ENCODE results near the gene DNMT3A. TPM values are rescaled to one million over a fixed set of nuclear protein-coding genes. Genes with fewer than 3 reads are reported as not detected.
A peak's percentile ranks its signal among the peaks of the same experiment; 100 is the strongest.
"Not testable (repeated sequence)": the region's sequence is repeated elsewhere in the genome, so short reads cannot be mapped to it uniquely, and the experiment has no call there.

The DNMT3A gene
- total RNA-seq, 8 experiments from 2014 or later, result 3.9 to 42.0 (median 29.9) TPM

DNA sequence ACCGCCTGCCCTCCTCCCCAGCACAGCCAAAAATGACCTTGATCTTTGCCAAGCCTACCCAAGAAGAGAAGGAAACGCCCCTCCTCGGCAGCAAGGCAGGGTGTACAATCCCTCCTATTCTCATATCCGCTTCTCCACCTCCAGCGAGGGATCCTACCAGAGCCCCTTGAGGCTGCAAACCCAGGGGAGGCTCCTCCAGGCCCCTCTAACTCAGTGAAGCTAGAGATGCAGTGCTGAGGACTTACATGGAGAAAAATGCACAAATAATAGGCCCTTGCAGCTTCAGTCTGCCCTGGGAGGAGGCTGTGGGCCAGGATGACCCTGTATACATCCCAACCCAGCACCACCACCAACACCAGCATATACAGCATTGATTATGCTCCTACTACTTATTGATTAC, 126.5 kb downstream of the DNMT3A start:
- H3K4me1 ChIP-seq (replicated peaks in 1 of 2), result peaks cover 0 to 2% of the 10 kb centered on the region in 2 donors
- ATAC-seq (replicated peaks in 6 of 8), result peak in 1 of 8 experiments; percentile 7
- H3K4me3 ChIP-seq, result no peak overlapping the region
- no peak overlapping the region for H3K27ac ChIP-seq
- in situ Hi-C loops (cut with MboI; ENCODE audit: low pct_unique_long_range_greater_than_20kb in 2 of 9, low sequenced_read_pairs in 9 of 9, unreplicated experiment in 9 of 9), result no loop called here
- 38 to 100% (median 100%) methylated on average over 1 to 4 of the region's 5 CpGs; no CpG with 5 or more reads in 5 of the 10 experiments for WGBS, 10 experiments

DNA sequence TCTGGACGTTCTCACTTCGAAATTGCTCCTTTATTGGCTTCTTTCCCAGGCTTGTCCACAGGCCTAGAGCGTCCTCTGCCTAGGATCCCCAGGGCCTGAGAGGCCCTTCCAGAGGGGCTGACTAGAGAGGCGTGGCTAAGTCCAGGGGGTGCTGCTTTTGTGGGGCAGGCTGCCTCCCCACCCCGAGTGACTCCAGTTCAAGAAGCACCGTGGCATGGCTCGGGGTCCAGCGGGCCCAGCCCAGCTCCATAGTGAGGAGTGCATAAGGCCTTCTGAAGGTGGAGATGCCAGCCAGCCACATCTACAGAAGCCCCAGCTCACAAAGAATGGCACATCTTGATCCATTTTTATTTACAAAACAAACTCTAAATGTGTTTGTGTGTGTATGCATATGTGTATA, 128.5 kb downstream of the DNMT3A start:
- Histone ChIP-seq H3K4me1 (replicated peaks in 1 of 2) (peaks cover 5 to 10% of the 10 kb centered on the region in 2 donors), H3K27ac (no peak overlapping the region), H3K4me3 (no peak overlapping the region)
- in situ Hi-C loops (cut with MboI; ENCODE audit: low pct_unique_long_range_greater_than_20kb in 2 of 9, low sequenced_read_pairs in 9 of 9, unreplicated experiment in 9 of 9), result no loop called here
- WGBS, 10 experiments, result 64 to 77% (median 76%) methylated on average over 2 to 4 of the region's 8 CpGs; no CpG with 5 or more reads in 7 of the 10 experiments
- peak in 1 of 8 experiments; percentile 42 for ATAC-seq (replicated peaks in 6 of 8)

GRCh38 chr2:25210923-25211322, 130.8 kb downstream of the DNMT3A start:
- ATAC-seq (replicated peaks in 6 of 8); in situ Hi-C loops (cut with MboI; ENCODE audit: low pct_unique_long_range_greater_than_20kb in 2 of 9, low sequenced_read_pairs in 9 of 9, unreplicated experiment in 9 of 9): not testable (repeated sequence)
- 86 to 100% (median 98%) methylated on average over 1 to 6 of the region's 6 CpGs; no CpG with 5 or more reads in 1 of the 10 experiments for WGBS, 10 experiments

DNA sequence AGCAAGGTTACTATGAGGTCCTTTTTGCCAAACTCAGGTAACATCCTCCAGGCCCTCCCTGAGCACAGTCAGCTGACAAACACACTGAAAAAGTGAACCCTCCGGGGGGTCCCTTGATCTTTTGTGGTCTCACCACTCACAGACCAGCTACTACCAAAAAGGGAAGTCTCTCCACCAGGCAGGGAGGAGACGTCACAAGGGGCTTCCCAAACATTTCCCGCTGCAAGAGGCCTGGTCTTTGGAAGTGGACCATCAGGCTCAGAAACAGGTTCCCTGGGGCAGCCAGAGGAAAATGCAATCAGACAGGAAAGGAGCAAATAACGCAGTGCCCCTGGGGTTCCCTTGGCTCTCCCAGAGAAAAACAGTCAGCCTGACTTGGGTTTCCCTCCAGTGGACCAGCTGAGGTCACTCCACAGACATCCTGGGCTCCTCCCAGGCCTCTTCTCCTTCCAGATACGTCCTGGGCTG, 134.6 kb downstream of the DNMT3A start:
- H3K4me3 ChIP-seq, result no peak overlapping the region
- H3K4me1 ChIP-seq (replicated peaks in 1 of 2), result peaks cover 5 to 10% of the 10 kb centered on the region in 2 donors
- H3K27ac ChIP-seq, result no peak overlapping the region
- no peak for ATAC-seq (replicated peaks in 6 of 8)
- WGBS, 10 experiments, result 20 to 100% (median 80%) methylated on average over 1 to 2 of the region's 5 CpGs; no CpG with 5 or more reads in 3 of the 10 experiments
- in situ Hi-C loops (cut with MboI; ENCODE audit: low pct_unique_long_range_greater_than_20kb in 2 of 9, low sequenced_read_pairs in 9 of 9, unreplicated experiment in 9 of 9), result no loop called here

More at GRCh38 chr2:25210923-25211322, 130.8 kb downstream of the DNMT3A start:
- not testable (repeated sequence) for H3K4me1 ChIP-seq (replicated peaks in 1 of 2); H3K4me3 ChIP-seq; H3K27ac ChIP-seq

GRCh38 chr2:25204190-25204838, 137.4 kb downstream of the DNMT3A start:
- in situ Hi-C loops (cut with MboI; ENCODE audit: low pct_unique_long_range_greater_than_20kb in 2 of 9, low sequenced_read_pairs in 9 of 9, unreplicated experiment in 9 of 9), result no loop called here
- WGBS, 10 experiments, result 40 to 98% (median 78%) methylated on average over 10 to 25 of the region's 59 CpGs
- Histone ChIP-seq H3K4me1 (replicated peaks in 1 of 2) (no peaks in the 10 kb centered on the region), H3K27ac (no peak overlapping the region), H3K4me3 (no peak overlapping the region)
- peak in 3 of 8 experiments; percentile 22 to 88 (median 56) for ATAC-seq (replicated peaks in 6 of 8)

DNA sequence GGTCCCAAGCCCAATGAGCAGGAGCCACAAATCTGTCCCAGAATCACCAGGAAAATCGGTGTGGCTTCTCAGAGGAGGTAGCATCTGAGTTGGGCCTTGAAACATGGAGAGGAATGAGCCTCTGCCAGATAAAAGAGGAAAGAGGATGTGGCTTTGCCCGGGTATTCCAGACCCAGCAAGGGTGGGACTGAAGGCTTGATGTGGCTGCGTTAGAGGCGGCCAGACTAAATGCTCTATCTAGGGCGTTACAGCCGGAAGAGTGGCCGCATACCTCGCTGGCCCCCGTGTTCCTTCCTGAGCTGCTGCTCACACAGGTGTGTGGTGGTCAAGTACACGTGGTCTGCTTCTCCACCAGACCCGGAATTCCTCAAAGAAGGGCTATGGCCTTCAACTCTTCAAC, 139.4 kb downstream of the DNMT3A start:
- no peak overlapping the region for H3K27ac ChIP-seq
- ATAC-seq (replicated peaks in 6 of 8), result no peak
- H3K4me1 ChIP-seq (replicated peaks in 1 of 2), result no peaks in the 10 kb centered on the region
- in situ Hi-C loops (cut with MboI; ENCODE audit: low pct_unique_long_range_greater_than_20kb in 2 of 9, low sequenced_read_pairs in 9 of 9, unreplicated experiment in 9 of 9), result no loop called here
- H3K4me3 ChIP-seq, result no peak overlapping the region
- WGBS, 10 experiments, result 57 to 100% (median 96%) methylated on average over 1 to 8 of the region's 11 CpGs; no CpG with 5 or more reads in 4 of the 10 experiments

- in situ Hi-C loops (cut with MboI; ENCODE audit: low pct_unique_long_range_greater_than_20kb in 2 of 9, low sequenced_read_pairs in 9 of 9, unreplicated experiment in 9 of 9), result no loop called here
- ATAC-seq (replicated peaks in 6 of 8), result no peak
- 67 to 92% (median 80%) methylated on average over 1 to 5 of the region's 7 CpGs; no CpG with 5 or more reads in 6 of the 10 experiments for WGBS, 10 experiments
These were observed 139.9 kb downstream of the DNMT3A start for GRCh38 chr2:25201794-25202193.

DNA sequence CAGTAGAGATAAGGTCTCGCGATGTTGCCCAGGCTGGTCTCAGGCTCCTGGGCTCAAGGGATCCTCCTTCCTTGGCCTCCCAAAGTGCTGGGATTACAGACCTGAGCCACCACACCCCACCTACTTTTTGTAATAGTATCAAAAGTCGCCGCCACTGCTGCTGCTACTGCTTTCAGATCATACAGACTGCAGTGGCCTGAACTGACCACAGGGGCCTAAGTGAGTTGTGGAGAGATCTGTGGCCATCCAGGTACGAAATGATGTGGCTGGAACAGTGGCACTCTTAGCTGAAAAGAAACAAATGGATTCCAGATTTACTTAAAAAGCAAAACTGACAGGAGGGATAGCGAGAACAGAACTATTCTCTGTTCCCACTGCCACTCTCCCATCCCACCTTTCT, 140.5 kb downstream of the DNMT3A start:
- peak in 1 of 8 experiments; percentile 42 for ATAC-seq (replicated peaks in 6 of 8)
- in situ Hi-C loops (cut with MboI; ENCODE audit: low pct_unique_long_range_greater_than_20kb in 2 of 9, low sequenced_read_pairs in 9 of 9, unreplicated experiment in 9 of 9), result no loop called here
- Histone ChIP-seq H3K4me1 (replicated peaks in 1 of 2) (no peaks in the 10 kb centered on the region), H3K27ac (no peak overlapping the region), H3K4me3 (no peak overlapping the region)
- whole genome bisulfite sequencing, 10 experiments, result 40 to 100% (median 88%) methylated on average over 1 to 3 of the region's 6 CpGs; no CpG with 5 or more reads in 3 of the 10 experiments

More at GRCh38 chr2:25201794-25202193, 139.9 kb downstream of the DNMT3A start:
- Histone ChIP-seq H3K4me3 (no peak overlapping the region), H3K27ac (no peak overlapping the region), H3K4me1 (replicated peaks in 1 of 2) (no peaks in the 10 kb centered on the region)

GRCh38 chr2:25198576-25198975, 143.1 kb downstream of the DNMT3A start:
- Histone ChIP-seq H3K4me3 (no peak overlapping the region), H3K27ac (no peak overlapping the region), H3K4me1 (replicated peaks in 1 of 2) (no peaks in the 10 kb centered on the region)
- in situ Hi-C loops (cut with MboI; ENCODE audit: low pct_unique_long_range_greater_than_20kb in 2 of 9, low sequenced_read_pairs in 9 of 9, unreplicated experiment in 9 of 9), result no loop called here
- 35 to 92% (median 65%) methylated on average over 1 to 5 of the region's 5 CpGs for WGBS, 10 experiments
- ATAC-seq (replicated peaks in 6 of 8), result no peak

DNA sequence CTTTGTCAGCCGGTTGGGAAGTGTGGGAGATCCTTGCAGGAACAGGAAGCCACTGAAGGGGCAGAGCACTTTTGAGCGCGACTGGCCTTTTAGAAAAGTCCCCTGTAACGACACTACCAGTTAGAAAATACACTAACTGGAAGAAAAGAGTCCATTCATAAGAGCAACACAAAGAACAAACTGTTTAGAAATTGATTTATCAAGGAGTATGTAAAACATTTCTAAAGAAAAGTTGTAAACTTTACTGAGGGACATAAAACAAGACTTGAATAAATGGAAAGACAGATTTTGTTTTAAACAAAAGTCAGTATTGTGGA, 143.6 kb downstream of the DNMT3A start:
- no peak overlapping the region for H3K4me3 ChIP-seq
- in situ Hi-C loops (cut with MboI; ENCODE audit: low pct_unique_long_range_greater_than_20kb in 2 of 9, low sequenced_read_pairs in 9 of 9, unreplicated experiment in 9 of 9), result no loop called here
- H3K4me1 ChIP-seq (replicated peaks in 1 of 2), result no peaks in the 10 kb centered on the region
- 0 to 80% (median 48%) methylated on average over 1 to 4 of the region's 4 CpGs; no CpG with 5 or more reads in 3 of the 10 experiments for WGBS, 10 experiments
- no peak overlapping the region for H3K27ac ChIP-seq
- ATAC-seq (replicated peaks in 6 of 8), result no peak

GRCh38 chr2:25197336-25198208, 144.2 kb downstream of the DNMT3A start:
- 36 to 87% (median 63%) methylated on average over 2 to 11 of the region's 12 CpGs; no CpG with 5 or more reads in 1 of the 10 experiments for WGBS, 10 experiments
- Histone ChIP-seq H3K27ac (no peak overlapping the region), H3K4me3 (no peak overlapping the region), H3K4me1 (replicated peaks in 1 of 2) (peaks cover 0 to 1% of the 10 kb centered on the region in 2 donors)
- peak in 2 of 8 experiments; percentile 16 to 34 for ATAC-seq (replicated peaks in 6 of 8)
- in situ Hi-C loops (cut with MboI; ENCODE audit: low pct_unique_long_range_greater_than_20kb in 2 of 9, low sequenced_read_pairs in 9 of 9, unreplicated experiment in 9 of 9), result no loop called here

GRCh38 chr2:25194576-25195122, 147.1 kb downstream of the DNMT3A start:
- ATAC-seq (replicated peaks in 6 of 8), result no peak
- in situ Hi-C loops (cut with MboI; ENCODE audit: low pct_unique_long_range_greater_than_20kb in 2 of 9, low sequenced_read_pairs in 9 of 9, unreplicated experiment in 9 of 9), result no loop called here
- H3K27ac ChIP-seq, result no peak overlapping the region
- WGBS, 10 experiments, result 39 to 100% (median 58%) methylated on average over 1 to 3 of the region's 9 CpGs; no CpG with 5 or more reads in 4 of the 10 experiments
- H3K4me3 ChIP-seq, result no peak overlapping the region
- H3K4me1 ChIP-seq (replicated peaks in 1 of 2), result peaks cover 0 to 7% of the 10 kb centered on the region in 2 donors

- Histone ChIP-seq H3K4me3 (no peak overlapping the region), H3K27ac (no peak overlapping the region), H3K4me1 (replicated peaks in 1 of 2) (peaks cover 0 to 7% of the 10 kb centered on the region in 2 donors)
- in situ Hi-C loops (cut with MboI; ENCODE audit: low pct_unique_long_range_greater_than_20kb in 2 of 9, low sequenced_read_pairs in 9 of 9, unreplicated experiment in 9 of 9), result no loop called here
- WGBS, 10 experiments, result 75 to 94% (median 85%) methylated on average over 2 to 5 of the region's 5 CpGs
- no peak for ATAC-seq (replicated peaks in 6 of 8)
These were observed 151.2 kb downstream of the DNMT3A start for GRCh38 chr2:25190536-25190935.

Data from motor neuron (in vitro differentiated cells).